GM10248 (cell line): Measurements from ENCODE around the gene GRAMD4.
"Not testable (repeated sequence)": the region's sequence is repeated elsewhere in the genome, so short reads cannot be mapped to it uniquely, and the experiment has no call there.

ENCODE experiments used
- CTCF ChIA-PET: fragments of 300-600 bp; sonication (Branson Sonifier 250); formaldehyde crosslinking; extraction: SDS; loops from one replicate; lab custom pipeline; 2021; ENCODE audit warnings: antibody characterized with exemption; lab: Yijun Ruan, JAX
- POLR2A ChIA-PET: fragments of 350-650 bp; sonication (Branson Sonifier 250); formaldehyde crosslinking; extraction: SDS; loops from one replicate; lab custom pipeline; 2020; ENCODE audit warnings: antibody characterized with exemption; lab: Yijun Ruan, JAX
- DNase-seq: peaks from one replicate; pipeline ENCODE4 v3.0.0; 2012; ENCODE audit errors: extremely low spot score
- CTCF ChIP-seq: IDR thresholded peaks from 2 replicates; pipeline ENCODE4 v1.5.1; 2012; ENCODE audit warnings: mild to moderate bottlenecking, low read depth; ENCODE audit errors: extremely low read depth, missing control alignments, control extremely low read depth

The GRAMD4 gene

GRCh38 chr22:46628756-46629155, 8.6 kb downstream of the GRAMD4 start:
- ChIA-PET POLR2A (no interaction called here), CTCF (no interaction called here)
- no peak for DNase-seq
- no peak for TF ChIP-seq CTCF

DNA sequence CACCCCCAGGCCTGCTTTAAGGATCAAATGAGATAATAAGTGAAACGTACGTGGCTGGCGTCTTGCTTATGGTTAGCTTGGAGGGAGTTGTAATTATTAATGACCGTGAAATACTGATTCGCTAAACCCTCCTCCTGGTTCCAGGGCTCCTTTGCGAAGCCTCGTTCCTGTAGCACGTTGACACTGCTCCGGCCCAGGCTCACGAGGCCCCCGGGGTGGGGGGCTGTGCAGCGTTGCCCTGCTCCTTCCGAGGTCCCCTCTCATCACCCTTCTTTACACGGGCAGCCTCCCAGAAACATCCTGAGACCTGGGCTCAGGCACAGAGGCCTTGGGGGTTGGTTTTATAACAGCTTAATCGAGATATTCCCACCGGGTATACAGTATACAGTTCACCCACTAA, 9.1 kb downstream of the GRAMD4 start:
- CTCF ChIA-PET: no interaction called here
- TF ChIP-seq CTCF: no peak
- POLR2A ChIA-PET: no interaction called here
- no peak for DNase-seq

DNA sequence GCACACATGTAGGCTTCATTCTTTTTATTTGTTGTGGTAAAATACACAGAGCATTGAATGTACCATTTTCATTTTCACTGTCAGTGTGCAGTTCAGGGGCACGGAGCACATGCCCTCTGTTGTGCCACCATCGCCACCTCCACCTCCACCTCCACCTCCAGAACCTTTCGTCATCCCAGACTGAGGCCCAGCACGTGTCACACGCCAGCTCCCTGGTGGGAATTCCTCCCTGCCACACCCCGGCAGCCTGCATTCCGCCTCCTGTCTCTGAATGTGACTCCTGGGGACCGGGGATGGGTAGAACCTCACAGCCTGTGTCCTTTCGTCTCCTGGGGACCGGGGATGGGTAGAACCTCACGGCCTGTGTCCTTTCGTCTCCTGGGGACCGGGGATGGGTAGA, 10.9 kb downstream of the GRAMD4 start:
- TF ChIP-seq CTCF: no peak
- ChIA-PET POLR2A (no interaction called here), CTCF (no interaction called here)
- no peak for DNase-seq

- ChIA-PET POLR2A (no interaction called here), CTCF (no interaction called here)
- DNase-seq: no peak
- no peak for TF ChIP-seq CTCF
Measured at GRCh38 chr22:46632646-46633249, 12.6 kb downstream of the GRAMD4 start.

- no peak for TF ChIP-seq CTCF
- POLR2A ChIA-PET: no interaction called here
- no peak for DNase-seq
- CTCF ChIA-PET: no interaction called here
Measured at GRCh38 chr22:46633334-46633890, 13.2 kb downstream of the GRAMD4 start.

DNA sequence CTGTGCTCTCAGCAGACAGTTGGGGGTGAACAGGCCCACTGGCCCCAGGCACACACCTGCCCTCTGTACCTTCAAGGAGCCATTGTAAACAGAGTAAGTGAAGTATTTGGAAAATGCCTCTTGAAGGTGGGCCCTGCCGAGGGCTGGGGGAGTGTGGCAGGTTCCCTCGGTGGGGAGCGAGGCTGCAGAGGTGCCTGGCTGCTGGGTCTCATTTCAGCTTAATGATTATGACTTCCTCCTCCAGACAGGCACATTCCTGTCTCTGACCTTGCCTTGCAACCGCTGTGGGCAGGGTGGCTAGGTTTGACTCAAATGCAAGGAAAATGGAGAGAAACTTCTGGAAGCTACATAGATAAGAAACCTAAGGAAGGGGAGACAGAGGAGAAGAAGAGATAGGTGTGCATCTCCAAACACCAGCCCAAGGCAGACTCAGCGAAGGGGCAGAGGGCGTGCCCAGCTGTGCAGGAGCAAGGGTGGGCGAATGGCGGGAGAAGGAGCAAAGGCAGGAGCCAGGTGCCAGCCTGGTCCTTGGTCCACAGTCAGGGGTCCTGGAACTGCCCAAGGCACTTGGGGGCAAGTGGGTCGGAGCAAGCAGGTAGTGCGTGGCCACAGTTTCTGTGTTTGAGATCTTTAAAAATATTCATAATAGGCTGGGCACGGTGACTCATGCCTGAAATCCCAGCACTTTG, 14.0 kb downstream of the GRAMD4 start:
- ChIA-PET CTCF (no interaction called here), POLR2A (no interaction called here)
- DNase-seq: no peak
- no peak for TF ChIP-seq CTCF

DNA sequence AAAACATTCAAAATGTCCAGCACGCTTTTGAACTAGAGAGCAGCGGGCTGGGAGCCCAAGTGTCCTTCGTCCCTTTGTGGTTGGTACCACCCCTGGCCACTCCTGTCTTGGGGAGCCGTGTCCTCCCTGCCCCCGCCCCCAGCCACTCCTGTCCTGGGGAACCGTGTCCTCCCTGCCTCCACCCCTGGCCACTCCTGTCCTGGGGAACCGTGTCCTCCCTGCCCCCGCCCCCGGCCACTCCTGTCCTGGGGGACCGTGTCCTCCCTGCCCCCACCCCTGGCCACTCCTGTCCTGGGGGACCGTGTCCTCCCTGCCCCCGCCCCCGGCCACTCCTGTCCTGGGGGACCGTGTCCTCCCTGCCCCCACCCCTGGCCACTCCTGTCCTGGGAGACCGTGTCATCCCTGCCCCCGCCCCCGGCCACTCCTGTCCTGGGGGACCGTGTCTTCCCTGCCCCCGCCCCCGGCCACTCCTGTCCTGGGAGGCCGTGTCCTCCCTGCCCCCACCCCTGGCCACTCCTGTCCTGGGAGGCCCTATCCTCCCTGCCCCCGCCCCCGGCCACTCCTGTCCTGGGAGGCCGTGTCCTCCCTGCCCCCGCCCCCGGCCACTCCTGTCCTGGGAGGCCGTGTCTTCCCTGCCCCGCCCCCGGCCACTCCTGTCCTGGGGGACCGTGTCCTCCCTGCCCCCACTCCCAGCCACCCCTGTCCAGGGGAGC, 14.9 kb downstream of the GRAMD4 start:
- not testable (repeated sequence) for DNase-seq

More for the DNA sequence above, 14.9 kb downstream of the GRAMD4 start:
- CTCF ChIA-PET, POLR2A ChIA-PET: not testable (repeated sequence)
